Neural cell (in vitro differentiated cells): ENCODE measurements around the gene SLC25A30. TPM values are rescaled to one million over a fixed set of nuclear protein-coding genes. Genes with fewer than 3 reads are reported as not detected.

ENCODE experiments used
- H2AFZ ChIP-seq: fragments of 200-600, 300-800 bp; sonication (generic), shearing (Covaris generic); 2 replicates; pipeline ENCODE4 v1.6.0; 2014; ENCODE audit warnings: low read depth, mild to moderate bottlenecking, antibody characterized with exemption, low read length, moderate library complexity
- H3F3A ChIP-seq: fragments of 200-600 bp; shearing (Covaris generic); 2 replicates; pipeline ENCODE4 v1.6.1; 2016; ENCODE audit warnings: mild to moderate bottlenecking, moderate library complexity, mixed read lengths, antibody characterized with exemption, low read length; ENCODE audit not compliant: insufficient read depth, poor library complexity, severe bottlenecking
- H3K27ac ChIP-seq: fragments of 200-600, 300-800 bp; sonication (generic), shearing (Covaris generic); 2 replicates; pipeline ENCODE4 v1.5.1; 2014; ENCODE audit warnings: mild to moderate bottlenecking, low read length, moderate library complexity
- H3K27me3 ChIP-seq: fragments of 300-800, 200-600 bp; sonication (generic), shearing (Covaris generic); 2 replicates; pipeline ENCODE4 v1.6.0; 2014; ENCODE audit warnings: mild to moderate bottlenecking, low read depth, low read length, moderate library complexity; ENCODE audit not compliant: insufficient read depth
- H3K36me3 ChIP-seq: fragments of 300-800, 200-600 bp; sonication (generic), shearing (Covaris generic); 2 replicates; pipeline ENCODE4 v1.5.1; 2014; ENCODE audit warnings: mild to moderate bottlenecking, antibody characterized with exemption, low read length, moderate library complexity; ENCODE audit not compliant: insufficient read depth
- H3K4me2 ChIP-seq: fragments of 300-800, 200-600 bp; sonication (generic), shearing (Covaris generic); 2 replicates; pipeline ENCODE4 v1.6.0; 2014; ENCODE audit warnings: mild to moderate bottlenecking, low read length
- H3K4me3 ChIP-seq: fragments of 300-800, 200-600 bp; sonication (generic), shearing (Covaris generic); 2 replicates; pipeline ENCODE4 v1.5.1; 2014; ENCODE audit warnings: mild to moderate bottlenecking, low read length, moderate library complexity
- H3K79me2 ChIP-seq: fragments of 200-600 bp; shearing (Covaris generic); replicated peaks from 2 replicates; pipeline ENCODE4 v1.6.0; 2014; ENCODE audit warnings: mild to moderate bottlenecking, low read length, moderate library complexity; ENCODE audit not compliant: insufficient read depth
- H3K9ac ChIP-seq: fragments of 300-800, 200-600 bp; sonication (generic), shearing (Covaris generic); 2 replicates; pipeline ENCODE4 v1.6.1; 2016; ENCODE audit warnings: mild to moderate bottlenecking, low read length, mixed read lengths
- H3K9me2 ChIP-seq: fragments of 200-600 bp; shearing (Covaris generic); 2 replicates; pipeline ENCODE4 v1.6.1; 2016; ENCODE audit warnings: mild to moderate bottlenecking, low read length, mixed read lengths; ENCODE audit not compliant: insufficient read depth
- H3K9me3 ChIP-seq: fragments of 200-600, 300-800 bp; sonication (generic), shearing (Covaris generic); 2 replicates; pipeline ENCODE4 v1.6.1; 2016; ENCODE audit warnings: mild to moderate bottlenecking, mixed run types, low read length, moderate library complexity, mixed read lengths
- H4K20me1 ChIP-seq: fragments of 200-600 bp; shearing (Covaris generic); 2 replicates; pipeline ENCODE4 v1.6.1; 2016; ENCODE audit warnings: mild to moderate bottlenecking, mixed run types; ENCODE audit not compliant: insufficient read depth
- EP300 ChIP-seq: fragments of 450-650 bp; conservative IDR thresholded peaks from 2 replicates; pipeline ENCODE4 v1.6.1; 2014; ENCODE audit warnings: antibody characterized with exemption, mild to moderate bottlenecking, moderate library complexity; ENCODE audit not compliant: poor library complexity, severe bottlenecking
- EZH2 ChIP-seq: fragments of 200-600, 300-800 bp; shearing (Covaris generic), sonication (generic); IDR thresholded peaks from 2 replicates; pipeline ENCODE4 v1.6.1; 2014; ENCODE audit warnings: antibody characterized with exemption, low read length, borderline replicate concordance, mild to moderate bottlenecking; ENCODE audit not compliant: insufficient read depth, poor library complexity, severe bottlenecking
- MXI1 ChIP-seq: fragments of 450-650 bp; conservative IDR thresholded peaks from 2 replicates; pipeline ENCODE4 v1.6.1; 2014; ENCODE audit warnings: antibody characterized with exemption, mild to moderate bottlenecking; ENCODE audit not compliant: poor library complexity, severe bottlenecking
- POLR2AphosphoS5 ChIP-seq: IDR thresholded peaks from 2 replicates; pipeline ENCODE4 v1.6.1; 2012
- RAD21 ChIP-seq: fragments of 450-650 bp; conservative IDR thresholded peaks from 2 replicates; pipeline ENCODE4 v1.6.1; 2014; ENCODE audit warnings: antibody characterized with exemption, mild to moderate bottlenecking, moderate library complexity
- SMC3 ChIP-seq: fragments of 450-650 bp; conservative IDR thresholded peaks from 2 replicates; pipeline ENCODE4 v1.6.1; 2014; ENCODE audit warnings: antibody characterized with exemption, mild to moderate bottlenecking, moderate library complexity; ENCODE audit not compliant: poor library complexity
- TAF1 ChIP-seq: IDR thresholded peaks from 2 replicates; pipeline ENCODE4 v1.6.1; 2012; ENCODE audit warnings: low read depth
- polyA minus RNA-seq: library from RNA; depleted of rRNA, polyadenylated mRNA; stranded (reverse); fragments of >200 nt; gene quantifications from 2 replicates; pipeline ENCODE4 v1.2.3, GENCODE V29; 2014
- polyA plus RNA-seq: library from polyadenylated mRNA; depleted of rRNA; stranded (reverse); fragments of >200 nt; gene quantifications from 2 replicates; pipeline ENCODE4 v1.2.3, GENCODE V29; 2014
- TF ChIP-seq, protein P1 (sequence below): IDR thresholded peaks from 2 replicates; pipeline ENCODE4 v1.6.1; 2012; ENCODE audit warnings: borderline replicate concordance
- TF ChIP-seq, protein P2 (sequence below): fragments of 450-650 bp; IDR thresholded peaks from 2 replicates; pipeline ENCODE4 v1.5.1; 2014; ENCODE audit warnings: antibody characterized with exemption, mild to moderate bottlenecking, moderate library complexity; ENCODE audit not compliant: poor library complexity, severe bottlenecking

The SLC25A30 gene, protein sequence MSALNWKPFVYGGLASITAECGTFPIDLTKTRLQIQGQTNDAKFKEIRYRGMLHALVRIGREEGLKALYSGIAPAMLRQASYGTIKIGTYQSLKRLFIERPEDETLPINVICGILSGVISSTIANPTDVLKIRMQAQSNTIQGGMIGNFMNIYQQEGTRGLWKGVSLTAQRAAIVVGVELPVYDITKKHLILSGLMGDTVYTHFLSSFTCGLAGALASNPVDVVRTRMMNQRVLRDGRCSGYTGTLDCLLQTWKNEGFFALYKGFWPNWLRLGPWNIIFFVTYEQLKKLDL
- polyA plus RNA-seq (3.9 and 4.9 TPM in 2 replicates), polyA minus RNA-seq (7.5 and 9.8 TPM in 2 replicates)

DNA sequence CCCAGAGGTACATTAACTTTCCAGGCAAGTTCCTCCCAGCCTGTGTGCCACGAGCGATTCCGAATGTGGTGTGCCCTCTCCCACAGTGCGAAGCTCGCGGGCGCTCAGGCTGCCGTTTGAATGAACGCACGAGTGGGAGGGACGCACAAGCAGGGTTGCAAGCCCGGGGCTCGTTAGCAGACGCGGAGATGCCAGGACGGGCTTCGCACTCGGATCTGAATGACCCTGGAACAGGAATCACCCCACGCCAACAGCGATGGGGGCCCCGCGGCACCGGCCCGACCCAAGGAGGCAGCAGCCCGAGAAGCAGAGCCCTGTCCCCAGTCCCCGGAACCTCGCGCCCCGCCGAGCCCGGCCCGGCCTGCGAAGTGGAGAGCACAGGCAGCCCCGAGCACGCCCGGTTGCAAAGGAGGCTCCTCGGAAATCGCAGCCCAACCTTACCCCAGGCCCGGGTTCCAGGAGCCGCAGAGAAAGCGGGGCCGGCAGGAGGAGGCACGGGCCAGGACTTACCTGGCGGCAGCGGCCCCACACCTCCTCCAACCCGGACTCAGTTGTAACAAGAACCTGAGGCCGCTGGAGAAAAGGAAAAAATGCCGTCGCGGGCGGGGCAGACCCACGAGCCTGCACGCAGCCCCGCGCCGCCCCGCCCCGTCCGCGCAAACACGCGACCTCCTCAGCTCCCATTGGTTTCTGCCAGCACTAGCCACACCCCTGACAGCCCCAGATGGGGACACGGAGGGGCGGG lies at the start of gene SLC25A30:
TSS of gene SLC25A30 (minus strand) at position 584 of the 745 bp plus-strand sequence. CDS start 6,948 bp downstream, outside the sequence.
- TF ChIP-seq, protein P1, sequence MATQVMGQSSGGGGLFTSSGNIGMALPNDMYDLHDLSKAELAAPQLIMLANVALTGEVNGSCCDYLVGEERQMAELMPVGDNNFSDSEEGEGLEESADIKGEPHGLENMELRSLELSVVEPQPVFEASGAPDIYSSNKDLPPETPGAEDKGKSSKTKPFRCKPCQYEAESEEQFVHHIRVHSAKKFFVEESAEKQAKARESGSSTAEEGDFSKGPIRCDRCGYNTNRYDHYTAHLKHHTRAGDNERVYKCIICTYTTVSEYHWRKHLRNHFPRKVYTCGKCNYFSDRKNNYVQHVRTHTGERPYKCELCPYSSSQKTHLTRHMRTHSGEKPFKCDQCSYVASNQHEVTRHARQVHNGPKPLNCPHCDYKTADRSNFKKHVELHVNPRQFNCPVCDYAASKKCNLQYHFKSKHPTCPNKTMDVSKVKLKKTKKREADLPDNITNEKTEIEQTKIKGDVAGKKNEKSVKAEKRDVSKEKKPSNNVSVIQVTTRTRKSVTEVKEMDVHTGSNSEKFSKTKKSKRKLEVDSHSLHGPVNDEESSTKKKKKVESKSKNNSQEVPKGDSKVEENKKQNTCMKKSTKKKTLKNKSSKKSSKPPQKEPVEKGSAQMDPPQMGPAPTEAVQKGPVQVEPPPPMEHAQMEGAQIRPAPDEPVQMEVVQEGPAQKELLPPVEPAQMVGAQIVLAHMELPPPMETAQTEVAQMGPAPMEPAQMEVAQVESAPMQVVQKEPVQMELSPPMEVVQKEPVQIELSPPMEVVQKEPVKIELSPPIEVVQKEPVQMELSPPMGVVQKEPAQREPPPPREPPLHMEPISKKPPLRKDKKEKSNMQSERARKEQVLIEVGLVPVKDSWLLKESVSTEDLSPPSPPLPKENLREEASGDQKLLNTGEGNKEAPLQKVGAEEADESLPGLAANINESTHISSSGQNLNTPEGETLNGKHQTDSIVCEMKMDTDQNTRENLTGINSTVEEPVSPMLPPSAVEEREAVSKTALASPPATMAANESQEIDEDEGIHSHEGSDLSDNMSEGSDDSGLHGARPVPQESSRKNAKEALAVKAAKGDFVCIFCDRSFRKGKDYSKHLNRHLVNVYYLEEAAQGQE, result peak; percentile 39
- TF ChIP-seq RAD21, result no peak
- peak; percentile 53 for TF ChIP-seq POLR2AphosphoS5
- TF ChIP-seq EP300, result no peak
- TF ChIP-seq MXI1, result peak; percentile 83
- no peak for TF ChIP-seq TAF1
- TF ChIP-seq, protein P2, sequence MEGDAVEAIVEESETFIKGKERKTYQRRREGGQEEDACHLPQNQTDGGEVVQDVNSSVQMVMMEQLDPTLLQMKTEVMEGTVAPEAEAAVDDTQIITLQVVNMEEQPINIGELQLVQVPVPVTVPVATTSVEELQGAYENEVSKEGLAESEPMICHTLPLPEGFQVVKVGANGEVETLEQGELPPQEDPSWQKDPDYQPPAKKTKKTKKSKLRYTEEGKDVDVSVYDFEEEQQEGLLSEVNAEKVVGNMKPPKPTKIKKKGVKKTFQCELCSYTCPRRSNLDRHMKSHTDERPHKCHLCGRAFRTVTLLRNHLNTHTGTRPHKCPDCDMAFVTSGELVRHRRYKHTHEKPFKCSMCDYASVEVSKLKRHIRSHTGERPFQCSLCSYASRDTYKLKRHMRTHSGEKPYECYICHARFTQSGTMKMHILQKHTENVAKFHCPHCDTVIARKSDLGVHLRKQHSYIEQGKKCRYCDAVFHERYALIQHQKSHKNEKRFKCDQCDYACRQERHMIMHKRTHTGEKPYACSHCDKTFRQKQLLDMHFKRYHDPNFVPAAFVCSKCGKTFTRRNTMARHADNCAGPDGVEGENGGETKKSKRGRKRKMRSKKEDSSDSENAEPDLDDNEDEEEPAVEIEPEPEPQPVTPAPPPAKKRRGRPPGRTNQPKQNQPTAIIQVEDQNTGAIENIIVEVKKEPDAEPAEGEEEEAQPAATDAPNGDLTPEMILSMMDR, result no peak
- TF ChIP-seq SMC3, result no peak
- H3K27ac ChIP-seq, result peak within 1 kb of the TSS; percentile 62
- H2AFZ ChIP-seq, result peak within 1 kb of the TSS; percentile 69
- H3K79me2 ChIP-seq, result no peaks in the 10 kb centered on the region
- H3K9me3 ChIP-seq, result no peaks in the 10 kb centered on the region
- no peaks in the 10 kb centered on the region for H4K20me1 ChIP-seq
- no peaks in the 10 kb centered on the region for H3F3A ChIP-seq
- H3K9ac ChIP-seq, result peak within 1 kb of the TSS; percentile 72
- no peaks in the 10 kb centered on the region for H3K36me3 ChIP-seq
- H3K4me3 ChIP-seq, result peak within 1 kb of the TSS; percentile 92
- H3K27me3 ChIP-seq, result no peaks in the 10 kb centered on the region
- H3K9me2 ChIP-seq, result no peaks in the 10 kb centered on the region
- H3K4me2 ChIP-seq, result peak within 1 kb of the TSS; percentile 69

DNA sequence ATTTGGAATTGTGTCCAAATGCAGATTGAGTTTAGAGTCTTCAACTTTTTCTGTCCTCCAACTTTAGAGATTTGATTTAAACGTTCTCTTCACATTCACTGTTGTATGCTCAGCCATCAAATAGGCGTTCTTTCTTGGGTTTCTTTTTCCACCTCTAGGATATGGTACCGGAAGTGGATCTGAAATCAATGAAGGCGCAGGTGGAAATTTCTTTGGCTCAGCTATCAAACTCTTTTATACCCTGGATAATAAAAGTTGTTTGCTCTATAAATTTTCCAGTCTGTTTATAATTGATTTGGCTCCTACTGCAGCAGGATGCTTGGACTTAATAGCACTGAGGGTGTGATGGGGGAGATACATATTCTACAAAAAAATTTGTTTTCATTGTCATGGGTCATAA lies 48.2 kb upstream of the SLC25A30 start:
- no peaks in the 10 kb centered on the region for H3K9me3 ChIP-seq
- peak overlapping the region; percentile 79 for H3K4me3 ChIP-seq
- no peaks in the 10 kb centered on the region for H3K27me3 ChIP-seq
- H3K27ac ChIP-seq, result no peak overlapping the region
- no peaks in the 10 kb centered on the region for H4K20me1 ChIP-seq
- TF ChIP-seq POLR2AphosphoS5, result no peak
- no peak for TF ChIP-seq MXI1
- TF ChIP-seq, protein P1, result no peak
- no peak for TF ChIP-seq SMC3
- TF ChIP-seq EZH2, result no peak
- no peak for TF ChIP-seq RAD21
- TF ChIP-seq, protein P2, result no peak
- no peak for TF ChIP-seq TAF1
- TF ChIP-seq EP300, result no peak
- peaks cover 4% of the 10 kb centered on the region for H3F3A ChIP-seq
- no peaks in the 10 kb centered on the region for H3K9me2 ChIP-seq
- peaks cover 59% of the 10 kb centered on the region for H3K79me2 ChIP-seq
- no peak overlapping the region for H2AFZ ChIP-seq
- no peaks in the 10 kb centered on the region for H3K36me3 ChIP-seq
- peak overlapping the region; percentile 37 for H3K4me2 ChIP-seq
- H3K9ac ChIP-seq, result no peak overlapping the region
